ENCODE measurements around the gene OR7C2.
"Not testable (repeated sequence)": the region's sequence is repeated elsewhere in the genome, so short reads cannot be mapped to it uniquely, and the experiment has no call there.

OR7C2 gene

GRCh38 chr19:14941189-14941588, at the start of gene OR7C2:
Gene OR7C2 (plus strand): TSS chr19:14941489. CDS start chr19:14941489, 0 bp downstream.
- no peak for DNase-seq

- DNase-seq = no peak
Observed at GRCh38 chr19:14901675-14902260, 39.5 kb upstream of the OR7C2 start.

- DNase-seq = no peak
Observed at GRCh38 chr19:14906711-14907110, 34.6 kb upstream of the OR7C2 start.

GRCh38 chr19:14915116-14915515, 26.2 kb upstream of the OR7C2 start:
- DNase-seq = no peak

DNA sequence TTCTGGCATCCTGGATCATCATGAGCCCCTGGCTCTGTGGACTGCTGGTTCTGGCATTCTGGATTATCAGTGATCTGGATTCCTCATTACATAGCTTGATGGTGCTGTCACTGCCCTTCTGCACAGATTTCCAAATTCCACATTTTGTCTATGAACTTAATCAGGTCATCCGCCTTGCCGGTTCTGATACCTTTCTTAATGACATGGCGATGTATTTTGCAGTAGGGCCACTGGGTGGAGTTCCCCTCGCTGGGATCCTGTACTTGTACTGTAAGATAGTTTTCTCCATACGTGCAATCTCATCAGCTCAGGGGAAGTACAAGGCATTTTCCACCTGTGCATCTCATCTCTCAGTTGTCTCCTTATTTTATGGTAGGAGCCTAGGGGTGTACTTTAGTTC, 24.4 kb upstream of the OR7C2 start:
- DNase-seq = no peak

DNA sequence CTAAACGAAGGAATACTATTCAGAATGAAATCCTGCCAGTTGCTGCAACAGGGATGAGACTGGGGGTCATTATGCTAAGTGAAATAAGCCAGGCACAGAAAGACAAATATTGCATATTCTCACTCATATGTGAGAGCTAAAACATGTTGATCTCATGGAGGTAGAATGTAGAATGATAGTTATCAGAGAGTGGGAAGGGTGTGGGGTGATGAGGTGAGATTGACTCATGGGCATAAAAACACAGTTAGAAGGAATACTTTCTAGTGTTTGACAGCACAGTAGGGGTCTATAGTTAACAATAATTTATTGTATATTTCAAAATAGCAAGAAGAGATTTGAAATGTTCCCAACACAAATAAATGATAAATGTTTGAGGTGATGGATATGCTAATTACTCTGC, 7.8 kb upstream of the OR7C2 start:
- no peak for DNase-seq

DNA sequence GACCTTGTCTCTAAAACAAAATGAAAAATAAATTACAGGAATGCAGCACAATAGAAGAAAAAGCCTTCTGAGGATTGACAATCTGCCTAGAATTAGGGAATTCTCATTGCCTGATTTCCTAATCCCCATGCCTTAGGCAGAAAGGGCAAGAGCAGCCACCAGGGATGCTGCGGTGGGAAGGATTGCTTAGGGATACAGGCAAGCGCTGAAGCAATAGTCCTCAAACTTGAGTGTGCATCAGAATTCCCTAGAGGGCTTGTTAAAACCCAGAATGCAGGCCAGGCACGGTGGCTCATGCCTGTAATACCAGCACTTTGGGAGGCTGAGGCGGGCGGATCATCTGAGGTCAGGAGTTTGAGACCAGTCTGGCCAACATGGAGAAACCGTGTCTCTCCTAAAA, 1.0 kb upstream of the OR7C2 start:
- no peak for DNase-seq

DNA sequence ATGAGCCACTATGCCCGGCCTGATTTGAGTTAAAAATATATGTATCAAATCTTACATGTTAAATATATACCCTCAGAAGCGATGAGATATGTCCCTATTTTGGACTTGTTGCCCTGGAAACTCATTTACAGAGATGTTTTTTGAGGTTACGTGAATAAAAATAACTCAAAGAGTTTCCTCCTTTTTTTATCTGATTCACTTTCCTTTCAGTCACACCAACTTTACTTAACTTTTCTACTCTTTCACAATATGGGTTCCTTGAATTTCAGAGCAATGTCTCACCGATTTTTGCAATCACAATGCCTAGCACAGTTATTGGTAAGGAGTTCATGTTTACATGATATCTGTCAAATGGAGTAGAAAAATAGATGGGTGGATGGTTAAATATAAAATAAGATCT, 2.3 kb downstream of the OR7C2 start:
- DNase-seq = no peak

GRCh38 chr19:14944456-14944855, 3.2 kb downstream of the OR7C2 start:
- DNase-seq = no peak

- DNase-seq = not testable (repeated sequence)
Observed at GRCh38 chr19:14949413-14949812, 8.1 kb downstream of the OR7C2 start.

GRCh38 chr19:14949876-14950275, 8.6 kb downstream of the OR7C2 start:
- no peak for DNase-seq

GRCh38 chr19:14950421-14950820, 9.1 kb downstream of the OR7C2 start:
- no peak for DNase-seq

- DNase-seq = no peak
Observed at GRCh38 chr19:14952767-14953166, 11.5 kb downstream of the OR7C2 start.

DNA sequence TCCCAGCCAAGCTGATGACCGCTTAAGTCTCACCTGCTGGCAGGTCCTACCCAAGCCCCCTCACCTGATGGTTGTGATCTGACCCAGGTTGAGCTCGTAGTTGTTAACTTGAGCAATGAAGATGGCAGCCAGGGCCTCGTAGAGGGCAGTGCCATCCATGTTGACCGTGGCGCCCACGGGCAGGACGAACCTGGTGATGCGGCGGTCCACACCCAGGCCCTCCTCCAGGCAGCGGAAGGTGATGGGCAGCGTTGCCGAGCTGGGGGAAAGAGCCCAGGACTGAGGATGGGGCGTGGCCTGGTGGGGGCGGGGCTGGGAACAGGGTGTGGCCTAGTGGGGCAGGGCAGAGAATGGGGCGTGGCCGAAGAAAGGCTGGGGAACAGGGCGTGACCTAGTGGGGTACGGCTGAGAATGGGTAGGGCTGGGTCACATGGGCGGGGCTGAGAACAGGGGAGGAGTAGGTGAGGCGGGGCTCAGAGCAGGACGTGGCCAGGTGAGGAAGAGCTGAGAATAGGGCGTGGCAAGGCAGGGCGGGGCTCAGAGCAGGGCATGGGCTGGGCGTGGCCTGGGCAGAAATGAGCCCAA, 12.9 kb downstream of the OR7C2 start:
- DNase-seq = no peak

GRCh38 chr19:14957464-14957863, 16.2 kb downstream of the OR7C2 start:
- DNase-seq = no peak

- no peak for DNase-seq
Observed at GRCh38 chr19:14959263-14959662, 18.0 kb downstream of the OR7C2 start.

- DNase-seq = no peak
Observed at GRCh38 chr19:14961956-14962685, 20.8 kb downstream of the OR7C2 start.

DNA sequence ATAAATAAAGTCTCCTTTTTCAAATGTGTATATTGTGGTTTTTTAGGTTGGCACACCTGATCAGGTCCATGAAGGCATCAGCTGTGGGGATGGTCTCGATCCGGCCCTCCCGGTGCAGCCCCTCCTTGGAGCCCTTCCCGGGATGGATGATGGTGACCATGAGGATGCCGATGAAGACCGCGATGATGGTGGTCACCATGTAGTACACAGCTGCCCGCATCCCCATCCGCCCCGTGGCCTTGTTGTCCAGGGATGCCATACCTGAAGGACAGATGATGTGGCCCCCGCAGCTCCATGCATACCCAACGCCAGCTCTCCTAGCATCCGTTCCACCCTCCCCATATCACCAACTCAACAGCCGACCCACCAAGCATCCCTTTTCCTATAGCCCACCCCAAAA, 27.0 kb downstream of the OR7C2 start:
- no peak for DNase-seq

- DNase-seq = no peak
Observed at GRCh38 chr19:14971474-14971873, 30.2 kb downstream of the OR7C2 start.

GRCh38 chr19:14972676-14973075, 31.4 kb downstream of the OR7C2 start:
- no peak for DNase-seq

- DNase-seq = no peak
Observed at GRCh38 chr19:14974488-14974887, 33.2 kb downstream of the OR7C2 start.

DNA sequence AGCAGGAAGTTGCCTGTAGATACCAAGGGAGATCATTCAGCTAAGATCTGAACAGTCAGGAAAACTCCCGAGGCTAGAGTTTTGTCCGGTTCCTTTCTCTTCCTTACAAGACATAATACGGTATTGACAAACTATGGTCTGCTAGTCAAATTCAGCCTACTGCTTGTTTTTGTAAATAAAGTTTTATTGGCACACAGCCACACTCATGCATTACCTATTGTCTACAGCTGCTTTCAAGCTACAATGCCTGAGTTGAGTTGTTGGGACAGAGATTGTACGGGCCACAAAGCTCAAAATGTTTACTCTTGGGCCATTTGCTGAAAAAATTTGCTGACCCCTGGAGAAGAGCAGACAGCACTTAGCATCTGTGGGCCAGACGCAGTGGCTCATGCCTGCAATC, 35.8 kb downstream of the OR7C2 start:
- DNase-seq = no peak

GRCh38 chr19:14978161-14978776, 37.0 kb downstream of the OR7C2 start:
- no peak for DNase-seq
